Measurements from ENCODE around the gene PI3.
"Not testable (repeated sequence)": the region's sequence is repeated elsewhere in the genome, so short reads cannot be mapped to it uniquely, and the experiment has no call there.

Gene PI3, protein sequence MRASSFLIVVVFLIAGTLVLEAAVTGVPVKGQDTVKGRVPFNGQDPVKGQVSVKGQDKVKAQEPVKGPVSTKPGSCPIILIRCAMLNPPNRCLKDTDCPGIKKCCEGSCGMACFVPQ

DNA sequence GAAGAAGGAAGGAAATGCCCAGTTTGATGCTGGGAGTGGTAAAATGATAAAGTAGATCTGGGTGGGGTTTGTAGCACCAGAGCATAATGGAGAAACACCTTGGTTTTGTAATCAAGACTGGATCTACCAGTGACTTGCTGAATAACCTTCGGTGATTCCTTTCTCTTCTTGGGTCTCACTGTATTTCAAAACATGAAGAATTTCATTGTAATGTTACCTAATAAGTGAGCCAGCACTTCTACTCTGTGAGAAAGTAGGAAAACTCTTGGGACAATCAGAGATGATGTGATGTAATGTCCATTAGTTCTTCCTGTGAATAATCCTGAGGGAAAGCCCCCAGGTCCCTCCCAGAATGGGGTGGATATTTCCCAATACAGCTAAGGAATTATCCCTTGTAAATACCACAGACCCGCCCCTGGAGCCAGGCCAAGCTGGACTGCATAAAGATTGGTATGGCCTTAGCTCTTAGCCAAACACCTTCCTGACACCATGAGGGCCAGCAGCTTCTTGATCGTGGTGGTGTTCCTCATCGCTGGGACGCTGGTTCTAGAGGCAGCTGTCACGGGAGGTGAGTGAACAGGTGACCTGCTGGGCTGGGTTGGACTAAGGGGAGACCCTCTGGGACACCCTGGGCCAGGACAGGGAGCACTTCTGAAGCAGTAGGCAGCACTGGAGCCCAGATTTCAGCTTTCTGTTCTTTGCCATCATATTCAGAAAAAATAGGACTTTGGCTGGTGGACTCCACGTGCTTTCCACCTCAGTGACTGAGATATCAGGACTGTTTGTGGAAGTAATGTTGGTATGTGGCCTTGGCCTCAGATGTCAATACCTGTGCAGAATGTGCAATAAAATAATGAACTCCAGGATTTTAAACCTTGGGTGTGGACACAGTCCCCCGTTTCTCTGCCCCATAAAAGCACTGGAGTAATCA is at the start of gene PI3:
TSS of gene PI3 (plus strand) at position 469 of the 931 bp plus-strand sequence. CDS start at position 490, 21 bp downstream.
- DNase-seq (ENCODE audit: low read depth in 2 of 2, low spot score in 1 of 2) = no peak

DNA sequence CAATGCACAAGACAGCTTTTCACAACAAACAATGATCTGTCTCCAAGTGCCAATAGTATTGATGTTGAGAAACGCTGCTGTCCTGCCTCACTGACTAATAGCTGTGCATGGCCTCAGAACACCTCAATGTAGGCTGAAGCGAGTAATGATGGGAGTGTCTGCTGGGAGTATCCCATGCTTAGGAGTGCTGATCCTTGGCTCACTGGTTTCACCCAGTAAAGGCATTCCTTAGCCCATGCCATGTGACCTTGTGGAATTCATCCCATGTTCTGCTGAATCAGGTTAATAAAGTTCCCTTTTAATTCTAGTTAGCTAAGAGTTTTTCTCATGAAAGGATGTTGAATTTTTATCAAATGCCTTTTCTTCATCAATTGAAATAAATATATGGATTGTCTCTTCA is 46.6 kb upstream of the PI3 start:
- no peak for DNase-seq (ENCODE audit: low read depth in 2 of 2, low spot score in 1 of 2)

DNA sequence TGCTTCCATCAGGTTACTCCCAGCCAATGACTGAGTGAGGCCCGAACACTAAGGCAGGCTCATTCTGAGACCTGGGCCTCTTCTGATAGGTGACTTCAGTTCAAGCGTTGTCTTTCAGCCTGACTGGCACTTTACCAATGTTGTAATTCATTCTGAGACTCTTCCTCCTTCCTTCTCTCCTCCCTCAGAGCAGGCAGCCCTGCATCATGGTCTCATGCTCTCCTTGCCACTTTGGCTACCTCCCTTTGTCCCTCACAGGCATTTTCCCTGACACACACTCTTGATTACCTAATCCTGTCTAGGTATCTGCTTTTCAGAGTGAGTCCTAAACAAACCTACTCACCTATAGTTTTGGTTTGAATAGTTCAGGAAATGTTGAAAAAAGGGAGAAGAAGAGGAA is 37.8 kb upstream of the PI3 start:
- no peak for DNase-seq (ENCODE audit: low read depth in 2 of 2, low spot score in 1 of 2)

DNA sequence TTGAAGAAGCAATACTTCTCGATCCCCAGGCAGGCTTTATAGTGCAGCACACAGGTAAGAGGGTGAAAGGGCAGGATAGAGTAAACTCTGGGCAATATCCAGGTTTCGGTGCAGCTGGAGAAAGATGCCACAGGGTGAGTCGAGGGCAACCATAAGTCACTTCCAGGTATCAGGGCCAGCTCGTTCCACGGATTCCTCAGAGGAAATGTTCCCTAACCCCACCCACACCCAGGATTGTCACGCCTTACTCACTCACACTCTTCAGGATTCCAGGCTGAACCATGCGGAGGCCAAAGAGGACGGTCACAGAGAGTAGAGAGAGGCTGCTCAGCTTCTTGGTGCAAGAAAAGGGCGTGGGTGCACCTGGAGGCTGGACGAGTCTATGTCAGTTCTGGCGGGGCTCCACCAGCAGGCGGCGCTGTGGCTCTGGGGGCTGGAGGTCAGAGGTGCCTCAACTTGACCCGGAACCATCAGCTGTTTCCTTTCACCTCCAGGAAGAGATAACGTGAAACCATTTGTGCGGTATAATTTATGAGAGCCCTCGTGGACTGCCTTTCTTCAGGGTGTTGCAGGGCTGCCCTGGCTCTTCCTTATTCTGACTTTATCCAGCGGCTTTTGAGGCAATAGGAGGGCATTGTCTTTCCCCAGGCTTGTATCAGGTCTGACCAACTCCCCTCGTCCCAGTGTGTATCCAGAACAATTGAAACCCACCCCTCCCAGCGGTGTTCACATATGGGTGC is 36.0 kb upstream of the PI3 start:
- peak in 1 of 2 donors; percentile 8 for DNase-seq (ENCODE audit: low read depth in 2 of 2, low spot score in 1 of 2)

DNA sequence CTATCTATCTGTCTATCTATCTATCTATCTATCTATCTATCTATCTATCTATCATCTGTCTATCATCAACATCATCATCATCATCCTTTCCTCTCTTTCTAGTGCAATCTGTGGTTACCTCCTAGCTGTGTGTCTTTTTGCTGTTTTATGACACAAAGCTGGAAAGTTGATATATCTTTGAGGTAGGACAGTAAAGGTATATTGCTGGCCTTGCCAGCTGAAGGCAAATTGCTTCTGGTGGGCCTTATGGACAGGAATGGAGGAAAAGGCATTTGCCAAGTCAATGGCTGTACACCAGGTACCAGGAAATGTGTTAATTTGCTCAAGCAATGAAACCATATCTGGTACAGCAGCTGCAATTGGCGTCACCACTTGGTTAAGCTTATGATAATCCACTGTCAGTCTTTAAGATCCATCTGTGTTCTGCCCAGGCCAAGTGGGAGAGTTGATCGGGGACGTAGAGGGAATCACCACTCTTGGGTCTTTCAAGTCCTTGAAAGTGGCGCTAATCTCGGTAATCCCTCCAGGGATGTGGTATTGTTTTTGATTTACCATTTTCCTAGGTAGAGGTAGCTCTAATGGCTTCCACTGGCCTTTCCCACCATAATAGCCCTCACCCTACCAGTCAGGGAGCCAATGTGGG is 34.8 kb upstream of the PI3 start:
- DNase-seq (ENCODE audit: low read depth in 2 of 2, low spot score in 1 of 2) = not testable (repeated sequence)

DNA sequence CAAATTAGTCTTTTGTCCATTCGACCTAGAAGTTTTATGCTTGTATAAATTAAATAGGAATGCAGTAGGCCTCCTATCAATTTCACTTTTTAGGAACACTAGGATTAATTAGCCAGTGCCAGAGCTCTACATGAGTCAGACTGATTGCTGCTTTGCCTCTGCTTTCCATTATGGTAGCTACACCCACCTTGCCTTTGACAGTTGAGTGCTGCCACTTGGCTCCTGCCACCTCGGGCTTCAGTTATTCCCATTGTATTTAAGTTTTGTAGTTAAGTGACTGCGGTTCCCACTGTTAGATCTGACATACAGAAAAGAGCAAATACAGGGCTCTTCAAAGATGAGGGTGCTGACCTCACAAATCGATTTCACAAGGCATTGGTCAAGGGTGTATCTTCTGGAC is 33.9 kb upstream of the PI3 start:
- no peak for DNase-seq (ENCODE audit: low read depth in 2 of 2, low spot score in 1 of 2)

DNA sequence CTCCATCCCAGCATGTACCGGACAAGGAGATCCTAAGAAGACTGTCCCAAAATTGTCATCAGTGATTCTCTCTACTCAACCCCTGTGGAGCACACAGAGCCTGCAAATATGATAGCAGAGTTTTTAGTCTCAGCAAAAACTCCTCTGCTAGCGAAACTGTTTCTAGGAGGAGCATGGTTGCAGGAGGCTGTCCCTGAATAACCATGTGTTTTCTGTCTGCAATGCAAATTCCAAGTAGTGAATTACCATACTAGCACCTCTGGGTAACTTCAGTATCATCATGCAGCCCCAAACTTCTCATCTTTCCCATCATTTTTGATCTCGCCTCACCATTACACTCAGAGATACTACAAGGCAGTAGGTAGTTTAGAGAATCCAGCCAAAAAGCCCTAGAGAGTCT is 25.6 kb upstream of the PI3 start:
- DNase-seq (ENCODE audit: low read depth in 2 of 2, low spot score in 1 of 2) = no peak

DNA sequence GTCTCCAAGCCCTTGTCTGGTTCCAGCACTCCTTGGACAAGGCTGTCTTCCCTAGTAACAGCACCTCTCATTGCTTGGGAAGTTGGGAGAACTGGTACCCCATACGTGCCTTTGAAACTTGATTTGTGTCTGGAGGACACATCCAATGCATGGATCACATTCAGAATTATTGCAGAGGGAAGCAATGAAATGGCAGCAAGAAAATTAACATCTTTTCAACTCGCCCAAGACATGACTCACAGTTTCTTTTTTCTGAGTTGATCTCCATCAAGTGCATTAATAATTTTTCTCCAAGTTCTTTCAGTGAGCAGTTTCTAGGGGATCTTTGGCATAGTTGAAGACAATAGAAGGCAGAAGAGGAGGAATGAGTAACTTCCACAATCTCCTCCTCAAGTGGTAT is 22.3 kb upstream of the PI3 start:
- no peak for DNase-seq (ENCODE audit: low read depth in 2 of 2, low spot score in 1 of 2)

DNA sequence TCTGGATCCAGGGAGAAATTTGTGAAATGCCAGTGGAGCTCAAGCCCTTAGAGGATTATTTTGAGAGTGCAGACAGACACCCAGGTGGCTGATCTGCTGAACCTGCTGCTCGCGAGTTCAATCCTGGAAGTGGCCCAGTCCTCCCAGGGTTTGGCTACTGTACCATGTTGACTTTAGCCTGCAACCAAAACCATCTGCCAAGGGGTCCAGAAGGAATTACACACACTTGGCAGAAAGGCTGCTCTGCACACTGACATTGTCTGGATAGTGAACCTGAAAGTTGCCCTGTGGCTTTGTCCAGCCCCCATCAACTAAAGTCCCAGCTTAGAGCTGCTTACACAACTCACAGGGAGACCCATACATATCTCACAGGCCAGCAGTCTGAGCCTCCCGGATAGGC is 21.6 kb upstream of the PI3 start:
- no peak for DNase-seq (ENCODE audit: low read depth in 2 of 2, low spot score in 1 of 2)

DNA sequence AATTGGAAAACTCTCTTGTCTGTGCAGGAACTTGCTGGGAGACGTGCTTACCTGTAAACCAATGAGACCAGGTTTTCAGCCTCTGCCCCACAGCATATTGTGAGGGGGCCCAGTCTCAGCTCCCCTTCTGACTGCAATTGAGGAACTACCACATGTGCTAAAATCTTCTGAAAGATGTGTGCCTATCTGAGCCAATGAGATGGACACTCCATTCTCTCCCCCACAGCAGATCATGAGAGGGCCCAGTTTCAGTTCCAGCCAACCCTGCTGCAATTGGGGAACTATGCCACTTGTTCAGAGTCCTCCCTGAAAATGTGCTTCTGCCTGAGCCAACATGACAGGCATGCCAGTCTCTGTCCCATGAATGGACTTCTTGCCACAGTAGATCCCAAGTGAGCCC is 20.9 kb upstream of the PI3 start:
- no peak for DNase-seq (ENCODE audit: low read depth in 2 of 2, low spot score in 1 of 2)

DNA sequence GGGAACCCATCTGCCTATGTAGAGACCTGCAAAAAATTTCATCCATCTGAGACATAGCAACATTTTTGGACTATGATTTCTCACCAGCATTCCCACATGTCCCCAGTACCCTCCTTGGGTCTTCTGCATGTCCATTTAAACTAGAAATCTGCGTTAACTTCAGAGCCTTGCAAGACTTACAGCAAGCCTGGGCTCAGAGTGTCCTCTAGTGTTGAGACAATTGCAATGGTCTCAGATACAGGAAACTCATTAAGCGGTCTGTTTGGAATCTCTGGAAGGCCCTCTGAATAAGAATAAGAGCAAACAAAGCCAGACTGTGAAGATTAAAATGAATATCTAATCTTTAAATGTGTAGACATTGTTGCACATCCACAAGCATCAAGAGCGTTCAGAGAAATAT is 20.5 kb upstream of the PI3 start:
- DNase-seq (ENCODE audit: low read depth in 2 of 2, low spot score in 1 of 2) = no peak

DNA sequence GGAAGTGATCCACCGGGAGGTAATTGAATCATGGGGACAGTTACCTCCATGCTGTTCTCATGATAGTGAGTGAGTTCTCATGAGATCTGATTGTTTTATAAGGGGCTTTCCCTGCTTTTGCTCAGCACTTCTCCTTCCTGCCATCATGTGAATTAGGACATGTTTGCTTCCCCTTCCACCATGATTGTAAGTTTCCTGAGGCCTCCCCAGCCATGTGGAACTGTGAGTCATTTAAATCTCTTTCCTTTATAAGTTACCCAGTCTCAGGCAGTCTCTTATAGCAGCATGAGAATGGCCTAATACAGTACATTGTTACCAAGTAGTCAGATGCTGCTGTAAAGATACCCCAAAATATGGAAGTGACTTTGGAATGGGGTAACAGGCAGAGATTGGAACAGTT is 19.9 kb upstream of the PI3 start:
- not testable (repeated sequence) for DNase-seq (ENCODE audit: low read depth in 2 of 2, low spot score in 1 of 2)

DNA sequence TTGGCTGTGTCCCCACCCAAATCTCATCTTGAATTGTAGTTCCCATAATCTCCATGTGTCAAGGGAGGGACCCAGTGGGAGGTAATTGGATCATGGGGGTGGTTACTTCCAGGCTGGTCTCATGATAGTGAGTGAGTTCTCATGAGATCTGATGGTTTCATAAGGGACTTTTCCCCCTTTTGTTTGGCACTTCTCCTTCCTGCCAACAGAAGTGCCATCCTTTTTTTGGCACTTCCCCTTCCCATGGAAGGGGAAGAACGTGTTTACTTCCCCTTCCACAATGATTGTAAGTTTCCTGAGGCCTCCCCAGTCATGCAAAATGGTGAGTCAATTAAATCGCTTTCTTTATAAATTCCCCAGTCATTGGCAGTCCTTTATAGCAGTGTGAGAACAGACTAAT is 18.0 kb upstream of the PI3 start:
- no peak for DNase-seq (ENCODE audit: low read depth in 2 of 2, low spot score in 1 of 2)

DNA sequence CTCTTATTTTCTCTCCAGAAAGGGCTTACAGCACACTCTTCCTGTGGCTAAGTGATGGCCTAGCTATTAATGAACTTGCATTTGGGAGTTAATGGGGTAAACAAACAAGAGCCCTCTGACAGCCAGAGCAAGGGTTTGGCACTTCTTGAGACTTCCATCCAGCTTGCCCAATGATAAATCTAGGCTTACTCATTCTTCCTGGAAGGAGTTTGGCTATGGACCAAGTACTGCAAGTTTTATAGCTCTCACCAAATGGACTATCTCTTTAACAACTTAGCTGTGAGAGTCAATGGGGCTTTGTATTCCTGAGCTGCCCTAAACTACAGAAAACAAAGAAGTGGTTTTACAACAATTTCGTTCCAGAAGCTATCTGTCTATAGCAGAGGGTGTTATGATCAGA is 16.7 kb upstream of the PI3 start:
- no peak for DNase-seq (ENCODE audit: low read depth in 2 of 2, low spot score in 1 of 2)

DNA sequence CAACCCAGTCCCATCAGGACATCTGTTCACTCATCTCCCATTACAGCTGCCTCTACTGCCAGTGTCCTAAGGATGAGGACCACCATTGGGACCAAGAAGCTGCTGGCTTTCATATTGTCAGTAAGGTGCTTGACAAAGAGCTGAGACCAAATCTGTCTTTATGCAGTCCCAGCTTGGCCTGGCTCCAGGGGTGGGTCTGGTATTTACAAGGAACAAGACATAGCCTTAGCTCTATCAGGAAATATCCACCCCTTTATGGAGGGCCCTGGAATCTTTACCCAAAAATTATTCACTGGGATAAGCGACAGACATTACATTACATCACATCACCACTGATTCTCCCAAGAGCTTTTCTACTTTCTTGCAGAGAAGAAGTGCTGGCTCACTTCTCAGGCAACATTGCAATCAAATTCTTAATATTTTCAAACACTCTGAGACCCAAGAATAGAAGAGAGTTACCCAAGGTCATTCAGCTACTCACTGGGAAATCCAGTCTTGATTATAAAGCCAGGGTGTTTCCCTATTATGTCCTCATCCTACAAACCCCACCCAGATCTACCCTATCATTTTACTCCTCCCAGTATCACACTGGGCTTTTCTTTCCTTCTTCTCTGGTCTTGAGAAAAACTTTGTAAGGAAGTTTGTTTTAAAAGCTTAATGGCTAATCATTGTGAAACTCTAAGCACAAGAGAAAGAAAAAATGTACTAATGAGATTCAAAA is 11.5 kb upstream of the PI3 start:
- DNase-seq (ENCODE audit: low read depth in 2 of 2, low spot score in 1 of 2) = no peak

DNA sequence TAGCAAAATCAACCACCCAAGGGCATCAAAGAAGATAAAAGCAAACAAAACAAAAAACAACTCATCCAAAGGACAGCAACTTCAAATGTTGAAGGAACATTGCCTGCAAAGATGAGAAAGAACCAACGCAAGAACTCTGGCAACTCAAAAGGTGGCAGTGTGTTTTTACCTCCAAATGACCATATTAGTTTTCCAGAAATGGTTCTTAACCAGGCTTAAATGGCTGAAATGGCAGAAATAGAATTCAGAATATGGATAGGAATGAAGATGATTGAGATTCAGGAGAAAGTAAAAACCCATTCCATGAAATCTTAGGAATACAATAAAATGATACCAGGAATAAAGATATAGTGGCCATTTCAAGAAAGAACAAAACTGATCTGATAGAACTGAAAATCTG is 9.8 kb upstream of the PI3 start:
- DNase-seq (ENCODE audit: low read depth in 2 of 2, low spot score in 1 of 2) = no peak

DNA sequence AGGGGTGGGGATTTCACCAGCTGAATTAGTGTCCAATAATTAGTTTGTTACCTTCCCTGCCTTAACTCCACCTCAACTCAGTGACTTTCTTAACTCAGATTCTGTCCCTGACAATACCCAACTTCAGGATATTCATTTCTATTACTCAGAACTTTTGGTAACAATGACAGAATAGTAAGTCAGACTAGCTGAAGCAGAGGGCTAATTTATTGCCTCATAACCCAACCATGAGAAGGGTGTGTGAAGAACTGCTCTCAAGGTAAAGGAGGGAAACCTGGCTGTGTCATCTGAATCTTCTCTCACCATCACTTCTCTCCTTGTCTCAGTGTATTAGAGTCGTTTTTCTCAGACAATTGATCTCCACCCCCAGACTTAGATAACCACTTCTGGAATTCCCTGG is 1.2 kb upstream of the PI3 start:
- DNase-seq (ENCODE audit: low read depth in 2 of 2, low spot score in 1 of 2) = no peak

DNA sequence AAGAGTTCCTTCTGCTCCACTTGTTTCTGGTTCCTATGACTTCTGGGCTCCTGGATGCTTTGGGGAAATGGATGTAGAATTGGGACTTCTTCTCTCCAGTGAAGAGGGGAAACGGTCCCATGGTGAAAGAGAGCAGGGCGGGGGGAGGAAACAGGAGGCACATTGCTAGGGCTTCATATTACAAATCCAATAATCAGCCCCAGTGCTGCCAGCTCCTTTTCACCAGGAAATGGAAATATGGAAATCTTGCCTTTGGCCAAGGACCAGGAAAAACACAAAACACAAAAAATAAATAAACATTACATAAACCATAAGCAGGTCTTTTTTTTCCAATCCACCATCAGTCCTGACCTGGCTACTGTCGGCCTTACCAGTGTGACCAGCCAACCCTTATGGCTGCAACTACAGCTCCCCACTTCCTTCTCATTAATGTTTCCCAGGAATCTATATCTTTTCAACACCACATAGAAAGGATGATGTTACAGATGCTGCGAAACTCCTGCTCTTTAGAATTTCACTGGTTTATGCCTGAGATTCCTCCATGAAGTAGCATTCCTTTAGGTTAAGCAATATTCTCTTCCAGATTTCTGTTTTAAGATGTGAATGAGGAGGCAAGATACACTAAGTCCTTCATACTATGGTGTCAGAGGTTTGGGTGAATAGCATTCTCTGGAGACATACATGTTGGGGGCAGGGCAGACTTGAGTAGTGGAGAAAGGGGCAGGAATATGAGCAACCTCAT is 2.0 kb downstream of the PI3 start:
- no peak for DNase-seq (ENCODE audit: low read depth in 2 of 2, low spot score in 1 of 2)

DNA sequence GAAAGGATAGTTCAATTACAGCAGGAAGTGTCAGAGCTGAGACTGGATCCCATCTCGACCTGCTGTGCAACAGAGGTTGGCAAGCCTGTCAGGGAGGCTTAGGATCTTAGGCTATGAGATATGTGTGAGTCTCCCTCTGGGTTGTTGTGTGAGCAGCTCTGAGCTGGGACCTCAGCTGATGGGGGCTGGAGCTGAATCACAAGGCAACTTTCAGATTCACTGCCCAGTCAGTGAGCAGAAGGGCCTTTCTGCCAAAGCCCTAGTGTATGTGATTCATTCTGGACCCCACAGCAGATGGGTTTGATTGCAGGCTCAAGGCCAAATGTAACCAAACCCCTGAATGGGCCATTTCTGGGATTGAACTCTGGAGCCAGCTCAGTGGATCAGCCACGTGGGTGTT is 4.5 kb downstream of the PI3 start:
- no peak for DNase-seq (ENCODE audit: low read depth in 2 of 2, low spot score in 1 of 2)

DNA sequence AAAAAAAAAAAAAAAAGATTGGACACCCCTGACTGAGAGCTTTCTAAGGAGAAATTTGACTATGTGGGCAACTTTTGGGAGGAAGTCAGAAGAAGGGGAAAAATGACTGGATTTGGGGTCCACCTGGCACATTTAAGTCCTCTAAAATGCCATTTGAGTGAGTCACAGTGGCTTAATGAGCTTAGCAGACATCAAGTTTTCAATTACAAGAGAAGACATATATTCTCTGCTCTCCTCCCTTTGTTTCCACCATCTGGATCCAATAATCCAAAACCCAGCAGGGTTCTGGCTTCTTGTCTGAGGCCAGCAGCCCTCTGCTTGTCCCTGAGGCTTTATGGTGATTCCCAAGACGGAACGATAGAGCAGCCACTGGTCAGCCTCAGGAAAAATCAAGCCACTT is 6.9 kb downstream of the PI3 start:
- DNase-seq (ENCODE audit: low read depth in 2 of 2, low spot score in 1 of 2) = no peak

Data from stimulated activated CD8-positive, alpha-beta memory T cell treated with anti-CD3 and anti-CD28 coated beads, Interleukin-4, amount 100 ng/mL, for 1 hour (primary cell).